Psoas muscle (tissue), 8 donors: ENCODE measurements around the gene TRAF3. TPM values are rescaled to one million over a fixed set of nuclear protein-coding genes. Genes with fewer than 3 reads are reported as not detected.

Experiments
- ATAC-seq, 4 donors: fragments of 200-7000 bp; cut with Tn5 transposase; one replicate each; pipeline ENCODE4 v1.9.1; 2020; ENCODE audit warnings: moderate library complexity in 3 of 4, mild to moderate bottlenecking in 2 of 4
- DNase-seq, 2 donors: peaks; one replicate each; pipeline ENCODE4 v3.0.0-alpha.2; 2020
- H3K27ac ChIP-seq: fragments of 200-600 bp; one replicate; pipeline ENCODE4 v1.8.0; 2022
- H3K27me3 ChIP-seq, 3 donors: fragments of 200-600 bp in 1 of 3; one replicate each; pipeline versions ENCODE4 v1.6.1 to v1.8.0; 2013 to 2022; ENCODE audit warnings: low read length in 2 of 3, mild to moderate bottlenecking in 2 of 3, moderate library complexity in 1 of 3; ENCODE audit not compliant: insufficient read depth in 3 of 3
- H3K36me3 ChIP-seq, 2 donors: fragments of 200-600 bp in 1 of 2; one replicate each; pipeline versions ENCODE4 v1.6.1 to v1.8.0; 2013 to 2022; ENCODE audit warnings: low read depth in 1 of 2, mild to moderate bottlenecking in 1 of 2, moderate library complexity in 1 of 2; ENCODE audit not compliant: insufficient read depth in 1 of 2
- H3K4me1 ChIP-seq: fragments of 200-600 bp; one replicate; pipeline ENCODE4 v1.8.0; 2022
- H3K4me3 ChIP-seq: fragments of 200-600 bp; one replicate; pipeline ENCODE4 v1.8.0; 2022; ENCODE audit warnings: mild to moderate bottlenecking
- H3K9me3 ChIP-seq: fragments of 200-600 bp; one replicate; pipeline ENCODE4 v1.8.0; 2022
- CTCF ChIP-seq: fragments of 200-600 bp; IDR thresholded peaks from one replicate; pipeline ENCODE4 v1.8.0; 2022; ENCODE audit warnings: antibody characterized with exemption
- WGBS, 3 donors: extraction: QIAGEN DNeasy Blood & Tissue Kit; methylation state at CpG; one replicate each; pipeline versions ENCODE4 v1.1.6 to v1.1.7; 2013; 5-methylcytosine and 5-hydroxymethylcytosine counted together
- intact Hi-C, 2 donors: fragments of 100-400 bp; cut with DNase I; formaldehyde crosslinking; loops; one replicate each; pipeline versions ENCODE4 v1.11.0 to v1.14.2; 2022
- polyA plus RNA-seq, 3 donors: library from polyadenylated mRNA; stranded (reverse); fragments of 200-250 nt; gene quantifications; one replicate each; pipeline ENCODE4 v1.2.3, GENCODE V29; 2013
- total RNA-seq, 4 donors: library from RNA; stranded (reverse); fragmentation: NEBNext Ultra II Directional in 2 of 4; extraction: Animal tissue kit (Norgen Biotek cat#: 25700) in 2 of 4; gene quantifications; one replicate each; pipeline versions ENCODE4 v1.2.1 to v1.2.4, GENCODE V29; 2021 to 2023
- donor health status: healthy with polysubstance abuse.
- donor health status: DM: no; HTN: no; CAD: no; lungs with moderate emphysema.
- donor health status: Bipolar disorder and iron deficiency.
- donor health status: healthy.
- donor health status: DM: yes; HTN: yes; CAD: no.
- donor health status: DM: no; HTN: no; CAD: no.
- donor health status: DM: no; HTN: no; CAD: no.
- donor health status: DM: yes; HTN: yes; CAD: no.

TRAF3 gene
- total and polyA plus RNA-seq, 7 donors, result 3.3 to 16.3 (median 8.1) TPM

DNA sequence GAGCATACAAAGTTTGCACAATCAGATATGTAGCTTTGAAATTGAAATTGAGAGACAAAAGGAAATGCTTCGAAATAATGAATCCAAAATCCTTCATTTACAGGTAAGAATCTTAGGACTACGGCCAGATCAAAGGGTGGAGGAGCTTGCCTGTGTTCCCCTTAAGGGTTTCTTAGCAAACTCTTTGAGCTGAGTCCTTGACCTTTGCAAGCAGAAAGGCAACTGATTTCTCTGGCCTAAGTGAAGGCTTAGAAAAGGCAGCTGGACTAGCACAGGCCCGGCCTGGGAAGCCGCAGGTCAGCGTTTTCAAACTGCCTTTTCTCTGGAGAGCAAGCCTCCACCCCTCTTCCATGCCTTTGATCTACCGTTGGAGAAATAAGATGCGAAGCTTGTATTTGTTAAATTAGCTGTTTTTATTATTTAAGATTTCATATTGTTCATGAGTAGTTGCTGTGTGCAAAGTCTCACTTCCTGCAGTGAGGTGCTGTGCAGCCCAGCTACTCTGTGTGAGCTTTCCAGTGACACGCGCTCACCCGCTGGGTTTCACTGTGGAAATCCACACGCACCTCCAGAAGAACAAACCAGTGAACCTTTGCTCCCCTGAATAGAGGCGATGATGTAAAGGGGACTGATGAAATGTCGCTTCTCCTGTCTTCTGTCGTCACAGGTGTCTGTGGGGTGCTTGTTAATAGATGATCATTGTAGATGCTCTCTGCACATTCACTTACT is 120.2 kb downstream of the TRAF3 start:
- WGBS, 3 donors, result 93 to 94% (median 94%) methylated on average over 14 of the region's 14 CpGs
- peaks cover 0 to 23% of the 10 kb centered on the region in 2 donors for H3K36me3 ChIP-seq
- ATAC-seq, result no peak
- H3K4me3 ChIP-seq, result no peak overlapping the region
- no peak for DNase-seq
- H3K4me1 ChIP-seq, result no peaks in the 10 kb centered on the region
- no peak for TF ChIP-seq CTCF
- H3K9me3 ChIP-seq, result no peaks in the 10 kb centered on the region
- intact Hi-C loops, result no loop called here
- no peak overlapping the region for H3K27ac ChIP-seq
- no peaks in the 10 kb centered on the region for H3K27me3 ChIP-seq

- Histone ChIP-seq H3K27me3 (no peaks in the 10 kb centered on the region), H3K9me3 (no peaks in the 10 kb centered on the region), H3K4me1 (no peaks in the 10 kb centered on the region), H3K36me3 (peaks cover 0 to 28% of the 10 kb centered on the region in 2 donors), H3K4me3 (no peak overlapping the region), H3K27ac (no peak overlapping the region)
- no peak for TF ChIP-seq CTCF
- intact Hi-C loops, result no loop called here
- ATAC-seq (no peak), DNase-seq (no peak)
- 76 to 95% (median 90%) methylated on average over 6 of the region's 6 CpGs for WGBS, 3 donors
Measured at GRCh38 chr14:102898298-102898697, 121.0 kb downstream of the TRAF3 start.

DNA sequence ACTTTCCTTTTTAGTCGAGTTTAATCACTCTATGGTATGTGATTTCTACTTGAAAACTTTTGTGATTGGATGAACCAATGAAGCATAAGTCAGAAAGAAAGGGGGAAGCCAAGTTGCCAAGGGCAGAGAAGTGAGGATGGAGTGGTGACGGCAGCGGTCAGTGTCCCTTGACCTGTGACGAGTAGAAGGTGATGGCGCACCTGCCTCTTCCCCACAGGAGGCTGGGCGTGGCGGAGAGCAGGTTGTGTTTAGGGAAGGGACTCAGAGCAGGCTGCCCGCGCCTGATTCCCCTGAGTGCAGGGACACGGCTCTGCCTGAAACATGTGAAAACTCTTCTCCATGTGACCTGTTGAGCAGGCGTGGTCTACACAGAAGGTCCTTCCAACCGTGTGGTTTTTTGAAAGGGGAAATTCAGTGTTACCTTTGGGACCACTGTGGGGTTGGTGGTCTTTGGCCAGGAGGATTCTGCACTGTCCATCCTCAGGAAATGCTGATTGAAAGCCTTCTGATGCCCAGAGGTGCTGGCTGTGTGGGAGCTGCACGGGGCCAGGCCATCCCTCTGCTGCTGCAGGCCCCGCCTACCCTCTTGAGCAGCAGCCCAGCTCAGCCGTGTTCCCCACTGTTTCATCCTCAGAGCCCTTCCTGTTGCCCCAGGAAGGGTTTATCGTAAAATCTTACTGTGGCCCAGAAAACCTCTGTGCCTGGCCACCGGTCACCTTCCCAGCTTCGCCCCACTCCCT is 121.7 kb downstream of the TRAF3 start:
- H3K4me1 ChIP-seq, result no peaks in the 10 kb centered on the region
- no peaks in the 10 kb centered on the region for H3K9me3 ChIP-seq
- no peaks in the 10 kb centered on the region for H3K27me3 ChIP-seq
- no peak overlapping the region for H3K4me3 ChIP-seq
- no peak for DNase-seq
- intact Hi-C loops, result no loop called here
- no peak overlapping the region for H3K27ac ChIP-seq
- WGBS, 3 donors, result 90 to 91% (median 90%) methylated on average over 18 of the region's 18 CpGs
- no peak for ATAC-seq
- TF ChIP-seq CTCF, result no peak
- peaks cover 0 to 34% of the 10 kb centered on the region in 2 donors for H3K36me3 ChIP-seq

- Histone ChIP-seq H3K36me3 (peaks cover 0 to 38% of the 10 kb centered on the region in 2 donors), H3K27me3 (no peaks in the 10 kb centered on the region), H3K9me3 (no peaks in the 10 kb centered on the region), H3K4me3 (no peak overlapping the region), H3K27ac (no peak overlapping the region), H3K4me1 (no peaks in the 10 kb centered on the region)
- TF ChIP-seq CTCF, result no peak
- ATAC-seq (no peak), DNase-seq (no peak)
- WGBS, 3 donors, result 96 to 99% (median 97%) methylated on average over 8 of the region's 8 CpGs
- intact Hi-C loops, result no loop called here
Measured at GRCh38 chr14:102899516-102899900, 122.3 kb downstream of the TRAF3 start.
